HepG2 (cell line): Measurements from ENCODE around the gene METTL22. TPM values are rescaled to one million over a fixed set of nuclear protein-coding genes. Genes with fewer than 3 reads are reported as not detected.
A peak's percentile ranks its signal among the peaks of the same experiment; 100 is the strongest.

Experiments
- EZH2 ChIP-seq: conservative IDR thresholded peaks from 2 replicates; pipeline ENCODE4 v1.6.1; 2012; ENCODE audit warnings: mild to moderate bottlenecking, low read depth, low read length, moderate library complexity
- FOXP1 ChIP-seq, 2 experiments: fragments of 450-650 bp in 1 of 2; IDR thresholded peaks; 2 replicates each; pipeline ENCODE4 v1.6.1; 2017 to 2018; ENCODE audit warnings: antibody characterized with exemption in 1 of 2
- FUBP1 ChIP-seq: sonication (generic); formaldehyde crosslinking; IDR thresholded peaks from 2 replicates; pipeline ENCODE4 v1.5.1; 2020; ENCODE audit warnings: missing genetic modification reagents, mild to moderate bottlenecking, borderline replicate concordance
- HHEX ChIP-seq: IDR thresholded peaks from 2 replicates; pipeline ENCODE4 v1.6.1; 2016; ENCODE audit warnings: control low read depth
- HMG20A ChIP-seq: IDR thresholded peaks from 2 replicates; pipeline ENCODE4 v1.6.1; 2016; ENCODE audit warnings: borderline replicate concordance
- HNF4G ChIP-seq, 2 experiments: sonication (generic) in 1 of 2; formaldehyde crosslinking in 1 of 2; IDR thresholded peaks; 2 replicates each; pipeline versions ENCODE4 v1.4.0 to v1.6.1; 2011 to 2020; ENCODE audit warnings: borderline replicate concordance in 2 of 2, low read depth in 2 of 2, mild to moderate bottlenecking in 2 of 2, low read length in 1 of 2, missing genetic modification reagents in 1 of 2, moderate library complexity in 1 of 2
- KDM3A ChIP-seq: IDR thresholded peaks from 2 replicates; pipeline ENCODE4 v1.6.1; 2018; ENCODE audit warnings: low read depth, missing compliant biosample characterization
- RXRB ChIP-seq: IDR thresholded peaks from 2 replicates; pipeline ENCODE4 v1.6.1; 2016; ENCODE audit warnings: borderline replicate concordance, missing genetic modification reagents, missing compliant biosample characterization
- SMARCE1 ChIP-seq: fragments of 450-650 bp; IDR thresholded peaks from 2 replicates; pipeline ENCODE4 v1.6.1; 2017; ENCODE audit warnings: borderline replicate concordance
- SOX6 ChIP-seq, 2 experiments: fragments of 450-650 bp in 1 of 2; sonication (generic) in 1 of 2; formaldehyde crosslinking in 1 of 2; IDR thresholded peaks; 2 replicates each; pipeline versions ENCODE4 v1.4.0 to v1.6.1; 2017 to 2020; ENCODE audit warnings: antibody characterized with exemption in 1 of 2, mild to moderate bottlenecking in 1 of 2, missing genetic modification reagents in 1 of 2
- ZBTB26 ChIP-seq: IDR thresholded peaks from 2 replicates; pipeline ENCODE4 v1.6.1; 2016; ENCODE audit warnings: missing compliant biosample characterization, missing genetic modification reagents, borderline replicate concordance
- ZFAT ChIP-seq: sonication (generic); formaldehyde crosslinking; conservative IDR thresholded peaks from 2 replicates; pipeline ENCODE4 v1.8.1; 2023; ENCODE audit warnings: missing genetic modification reagents, inconsistent platforms
- ZKSCAN1 ChIP-seq: fragments of 150-350 bp; IDR thresholded peaks from 2 replicates; pipeline ENCODE4 v1.6.1; 2014; ENCODE audit warnings: low read length
- ZMYM2 ChIP-seq: sonication (generic); formaldehyde crosslinking; IDR thresholded peaks from 2 replicates; pipeline ENCODE4 v1.8.0; 2022; ENCODE audit warnings: mild to moderate bottlenecking, missing genetic modification reagents
- ZNF33A ChIP-seq: sonication (generic); formaldehyde crosslinking; IDR thresholded peaks from 2 replicates; pipeline ENCODE4 v1.5.1; 2020; ENCODE audit warnings: missing genetic modification reagents, mild to moderate bottlenecking, moderate library complexity, borderline replicate concordance
- ZNF33B ChIP-seq: sonication (generic); formaldehyde crosslinking; IDR thresholded peaks from 2 replicates; pipeline ENCODE4 v1.5.1; 2020; ENCODE audit warnings: mild to moderate bottlenecking, missing genetic modification reagents
- ZNF383 ChIP-seq: sonication (generic); formaldehyde crosslinking; IDR thresholded peaks from 2 replicates; pipeline ENCODE4 v1.4.0; 2020; ENCODE audit warnings: missing genetic modification reagents, mild to moderate bottlenecking, borderline replicate concordance
- polyA plus RNA-seq, 8 experiments: library from polyadenylated mRNA; depleted of rRNA in 3 of 8; stranded (reverse) in 7 of 8; unstranded in 1 of 8; fragments of >200 nt; fragmentation: Illumina TruSeq in 4 of 8; extraction: Trizol in 4 of 8; gene quantifications; 2 replicates each; pipeline versions ENCODE4 v1.2.1 to v1.2.3, GENCODE V29; 2011 to 2016; ENCODE audit warnings: low read depth in 4 of 8, missing spikeins in 1 of 8, mixed read lengths in 1 of 8; ENCODE audit not compliant: insufficient read depth in 1 of 8
- total RNA-seq, 5 experiments: library from RNA; depleted of rRNA; stranded (reverse); fragments of >200 nt; fragmentation: Illumina TruSeq; extraction: Trizol; gene quantifications; 2 replicates each; pipeline ENCODE4 v1.2.3, GENCODE V29; 2016; ENCODE audit warnings: low read depth in 1 of 5
- TF ChIP-seq, protein P1 (sequence below): sonication (generic); formaldehyde crosslinking; IDR thresholded peaks from 2 replicates; pipeline ENCODE4 v1.5.0; 2020; ENCODE audit warnings: mild to moderate bottlenecking, missing genetic modification reagents, borderline replicate concordance
- TF ChIP-seq, protein P2 (sequence below): fragments of 450-650 bp; IDR thresholded peaks from 2 replicates; pipeline ENCODE4 v1.6.1; 2017; ENCODE audit warnings: mild to moderate bottlenecking

The METTL22 gene
- total and polyA plus RNA-seq, 2 of the 13 experiments (the other 11 are each of a cell fraction or from before 2014, with no cell fraction given), result 36.2 to 94.8 TPM

GRCh38 chr16:8697965-8698364 lies 76.5 kb downstream of the METTL22 start (continued):
- TF ChIP-seq, protein P1, sequence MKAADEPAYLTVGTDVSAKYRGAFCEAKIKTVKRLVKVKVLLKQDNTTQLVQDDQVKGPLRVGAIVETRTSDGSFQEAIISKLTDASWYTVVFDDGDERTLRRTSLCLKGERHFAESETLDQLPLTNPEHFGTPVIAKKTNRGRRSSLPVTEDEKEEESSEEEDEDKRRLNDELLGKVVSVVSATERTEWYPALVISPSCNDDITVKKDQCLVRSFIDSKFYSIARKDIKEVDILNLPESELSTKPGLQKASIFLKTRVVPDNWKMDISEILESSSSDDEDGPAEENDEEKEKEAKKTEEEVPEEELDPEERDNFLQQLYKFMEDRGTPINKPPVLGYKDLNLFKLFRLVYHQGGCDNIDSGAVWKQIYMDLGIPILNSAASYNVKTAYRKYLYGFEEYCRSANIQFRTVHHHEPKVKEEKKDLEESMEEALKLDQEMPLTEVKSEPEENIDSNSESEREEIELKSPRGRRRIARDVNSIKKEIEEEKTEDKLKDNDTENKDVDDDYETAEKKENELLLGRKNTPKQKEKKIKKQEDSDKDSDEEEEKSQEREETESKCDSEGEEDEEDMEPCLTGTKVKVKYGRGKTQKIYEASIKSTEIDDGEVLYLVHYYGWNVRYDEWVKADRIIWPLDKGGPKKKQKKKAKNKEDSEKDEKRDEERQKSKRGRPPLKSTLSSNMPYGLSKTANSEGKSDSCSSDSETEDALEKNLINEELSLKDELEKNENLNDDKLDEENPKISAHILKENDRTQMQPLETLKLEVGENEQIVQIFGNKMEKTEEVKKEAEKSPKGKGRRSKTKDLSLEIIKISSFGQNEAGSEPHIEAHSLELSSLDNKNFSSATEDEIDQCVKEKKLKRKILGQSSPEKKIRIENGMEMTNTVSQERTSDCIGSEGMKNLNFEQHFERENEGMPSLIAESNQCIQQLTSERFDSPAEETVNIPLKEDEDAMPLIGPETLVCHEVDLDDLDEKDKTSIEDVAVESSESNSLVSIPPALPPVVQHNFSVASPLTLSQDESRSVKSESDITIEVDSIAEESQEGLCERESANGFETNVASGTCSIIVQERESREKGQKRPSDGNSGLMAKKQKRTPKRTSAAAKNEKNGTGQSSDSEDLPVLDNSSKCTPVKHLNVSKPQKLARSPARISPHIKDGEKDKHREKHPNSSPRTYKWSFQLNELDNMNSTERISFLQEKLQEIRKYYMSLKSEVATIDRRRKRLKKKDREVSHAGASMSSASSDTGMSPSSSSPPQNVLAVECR, result no peak
- TF ChIP-seq HHEX (CRISPR knock-in tag) (peak; percentile 21; the same call in 1 of the 2 replicates), ZNF33A (CRISPR knock-in tag) (no peak), SOX6 (IDR thresholded peaks at IDR 0.05) (no peak), SOX6 (CRISPR knock-in tag; IDR thresholded peaks at IDR 0.05) (peak; percentile 85), KDM3A (CRISPR knock-in tag) (0 out of 2 replicates have a peak, but pooled peaks have one; percentile 17), ZFAT (CRISPR knock-in tag) (no peak), FUBP1 (CRISPR knock-in tag) (no peak), FOXP1 (IDR thresholded peaks at IDR 0.05) (no peak), FOXP1 (CRISPR knock-in tag; IDR thresholded peaks at IDR 0.05) (peak; percentile 12; the same call in 1 of the 2 replicates), RXRB (CRISPR knock-in tag) (peak; percentile 57; the same call in 1 of the 2 replicates), HMG20A (0 out of 2 replicates have a peak, but pooled peaks have one; percentile 9), ZKSCAN1 (no peak), EZH2 (no peak), ZNF383 (CRISPR knock-in tag) (no peak), ZBTB26 (CRISPR knock-in tag) (peak; percentile 96), HNF4G (IDR thresholded peaks at IDR 0.05; ENCODE audit: borderline replicate concordance, low read depth, low read length) (peak; percentile 83), HNF4G (CRISPR knock-in tag; IDR thresholded peaks at IDR 0.05; ENCODE audit: borderline replicate concordance, low read depth) (peak; percentile 41; the same call in 1 of the 2 replicates), ZNF33B (CRISPR knock-in tag) (no peak), SMARCE1 (no peak), ZMYM2 (peak; percentile 76)
- TF ChIP-seq, protein P2, sequence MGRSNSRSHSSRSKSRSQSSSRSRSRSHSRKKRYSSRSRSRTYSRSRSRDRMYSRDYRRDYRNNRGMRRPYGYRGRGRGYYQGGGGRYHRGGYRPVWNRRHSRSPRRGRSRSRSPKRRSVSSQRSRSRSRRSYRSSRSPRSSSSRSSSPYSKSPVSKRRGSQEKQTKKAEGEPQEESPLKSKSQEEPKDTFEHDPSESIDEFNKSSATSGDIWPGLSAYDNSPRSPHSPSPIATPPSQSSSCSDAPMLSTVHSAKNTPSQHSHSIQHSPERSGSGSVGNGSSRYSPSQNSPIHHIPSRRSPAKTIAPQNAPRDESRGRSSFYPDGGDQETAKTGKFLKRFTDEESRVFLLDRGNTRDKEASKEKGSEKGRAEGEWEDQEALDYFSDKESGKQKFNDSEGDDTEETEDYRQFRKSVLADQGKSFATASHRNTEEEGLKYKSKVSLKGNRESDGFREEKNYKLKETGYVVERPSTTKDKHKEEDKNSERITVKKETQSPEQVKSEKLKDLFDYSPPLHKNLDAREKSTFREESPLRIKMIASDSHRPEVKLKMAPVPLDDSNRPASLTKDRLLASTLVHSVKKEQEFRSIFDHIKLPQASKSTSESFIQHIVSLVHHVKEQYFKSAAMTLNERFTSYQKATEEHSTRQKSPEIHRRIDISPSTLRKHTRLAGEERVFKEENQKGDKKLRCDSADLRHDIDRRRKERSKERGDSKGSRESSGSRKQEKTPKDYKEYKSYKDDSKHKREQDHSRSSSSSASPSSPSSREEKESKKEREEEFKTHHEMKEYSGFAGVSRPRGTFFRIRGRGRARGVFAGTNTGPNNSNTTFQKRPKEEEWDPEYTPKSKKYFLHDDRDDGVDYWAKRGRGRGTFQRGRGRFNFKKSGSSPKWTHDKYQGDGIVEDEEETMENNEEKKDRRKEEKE, result no peak
